Fibroblast of skin of right biceps (primary cell): ENCODE data around the gene ABCB8.
"Not testable (repeated sequence)": the region's sequence is repeated elsewhere in the genome, so short reads cannot be mapped to it uniquely, and the experiment has no call there.

ENCODE experiments used
- DNase-seq: peaks from one replicate; pipeline ENCODE4 v3.0.0-alpha.2; 2013

ABCB8 gene

GRCh38 chr7:151038951-151039849, 10.9 kb downstream of the ABCB8 start:
- peak; percentile 95 for DNase-seq

GRCh38 chr7:151039850-151040548, 11.7 kb downstream of the ABCB8 start:
- DNase-seq = no peak

- no peak for DNase-seq
Observed at GRCh38 chr7:151040616-151041375, 12.5 kb downstream of the ABCB8 start.

GRCh38 chr7:151043449-151043848, 15.2 kb downstream of the ABCB8 start:
- DNase-seq = not testable (repeated sequence)

- DNase-seq = no peak
Observed at GRCh38 chr7:151043959-151044358, 15.7 kb downstream of the ABCB8 start.

GRCh38 chr7:151045262-151045661, 17.0 kb downstream of the ABCB8 start:
- DNase-seq = no peak

GRCh38 chr7:151045967-151046366, 17.7 kb downstream of the ABCB8 start:
- DNase-seq = no peak

GRCh38 chr7:151046603-151047573, 18.6 kb downstream of the ABCB8 start:
- DNase-seq = peak; percentile 53

- DNase-seq = no peak
Observed at GRCh38 chr7:151047976-151048815, 19.9 kb downstream of the ABCB8 start, which contains the start of gene ASIC3. TSS of gene ASIC3 (plus strand) at chr7:151048531. CDS start at chr7:151048886, 355 bp downstream.

GRCh38 chr7:151048911-151049463, 20.7 kb downstream of the ABCB8 start:
- no peak for DNase-seq

GRCh38 chr7:151051108-151051507, 22.9 kb downstream of the ABCB8 start:
- DNase-seq = peak; percentile 69

GRCh38 chr7:151053096-151053495, 24.8 kb downstream of the ABCB8 start:
- DNase-seq = no peak

GRCh38 chr7:151053751-151054150, 25.5 kb downstream of the ABCB8 start:
- no peak for DNase-seq

- no peak for DNase-seq
Observed at GRCh38 chr7:151056283-151056665, 28.0 kb downstream of the ABCB8 start.

- DNase-seq = no peak
Observed at GRCh38 chr7:151056666-151057505, 28.6 kb downstream of the ABCB8 start.

GRCh38 chr7:151057506-151057988, 29.3 kb downstream of the ABCB8 start, which contains the start of gene CDK5:
TSS of gene CDK5 (minus strand) at chr7:151057897. CDS start at chr7:151057848, 49 bp downstream.
- DNase-seq = peak; percentile 26

GRCh38 chr7:151057989-151058780, 29.9 kb downstream of the ABCB8 start:
- DNase-seq = peak; percentile 100

GRCh38 chr7:151058781-151059366, 30.6 kb downstream of the ABCB8 start:
- DNase-seq = no peak
